MM.1S (cell line): Measurements from ENCODE around the gene PRUNE2.

Source experiments
- CTCF ChIP-seq: fragments of 300-600 bp; sonication (generic); IDR thresholded peaks from 2 replicates; pipeline ENCODE4 v1.5.1; 2016; ENCODE audit warnings: antibody characterized with exemption, low read length, mixed read lengths
- EZH2 ChIP-seq: fragments of 300-600 bp; sonication (generic); optimal IDR thresholded peaks from 2 replicates; pipeline ENCODE3; 2017; ENCODE audit warnings: low read depth, mild to moderate bottlenecking, antibody characterized with exemption, low read length, mixed read lengths
- EZH2phosphoT487 ChIP-seq: fragments of 300-600 bp; sonication (generic); IDR thresholded peaks from 2 replicates; pipeline ENCODE4 v1.6.1; 2018; ENCODE audit warnings: antibody characterized with exemption, low read length

- TF ChIP-seq EZH2 (no peak), CTCF (no peak), EZH2phosphoT487 (no peak)
These were observed 238.4 kb downstream of the PRUNE2 start for GRCh38 chr9:76667521-76667957.
